Fibroblast of lung (primary cell): ENCODE results near the gene DKKL1. TPM values are rescaled to one million over a fixed set of nuclear protein-coding genes. Genes with fewer than 3 reads are reported as not detected.
"Not testable (repeated sequence)": the region's sequence is repeated elsewhere in the genome, so short reads cannot be mapped to it uniquely, and the experiment has no call there.

ENCODE experiments used
- DNase-seq, 2 donors: peaks; one replicate each; pipeline versions ENCODE4 v3.0.0 to v3.0.0-alpha.2; 2010; ENCODE audit warnings: low read depth in 2 of 2
- H2AFZ ChIP-seq: 2 replicates; pipeline ENCODE4 v1.5.1; 2012; ENCODE audit warnings: low read length, control low read depth, inconsistent platforms
- H3K27ac ChIP-seq: 2 replicates; pipeline ENCODE4 v1.5.1; 2011; ENCODE audit warnings: low read length, control low read depth; ENCODE audit not compliant: insufficient read depth
- H3K27me3 ChIP-seq: 2 replicates; pipeline ENCODE4 v1.5.1; 2011; ENCODE audit warnings: mild to moderate bottlenecking, low read length; ENCODE audit not compliant: control insufficient read depth, insufficient read depth
- H3K36me3 ChIP-seq: 2 replicates; pipeline ENCODE4 v1.5.1; 2011; ENCODE audit warnings: low read length; ENCODE audit not compliant: control insufficient read depth, insufficient read depth
- H3K4me1 ChIP-seq: 2 replicates; pipeline ENCODE4 v1.5.1; 2011; ENCODE audit warnings: low read length; ENCODE audit not compliant: control insufficient read depth, insufficient read depth; ENCODE audit errors: extremely low read depth
- H3K4me2 ChIP-seq: 2 replicates; pipeline ENCODE4 v1.5.1; 2011; ENCODE audit warnings: low read length, control low read depth; ENCODE audit not compliant: insufficient read depth; ENCODE audit errors: extremely low read depth
- H3K4me3 ChIP-seq, 4 experiments: fragments of 200-600 bp in 1 of 4; sonication (generic) in 1 of 4; replicated peaks in 1 of 4; 2 replicates each; pipeline ENCODE4 v1.5.1; 2011 to 2016; ENCODE audit warnings: low read length in 4 of 4, low read depth in 3 of 4, mild to moderate bottlenecking in 3 of 4, control low read depth in 2 of 4, inconsistent platforms in 1 of 4, mixed read lengths in 1 of 4; ENCODE audit not compliant: insufficient read depth in 1 of 4; ENCODE audit errors: control extremely low read depth in 1 of 4
- H3K79me2 ChIP-seq: 2 replicates; pipeline ENCODE4 v1.5.1; 2012; ENCODE audit warnings: mild to moderate bottlenecking, low read length, inconsistent platforms; ENCODE audit not compliant: control insufficient read depth, insufficient read depth
- H3K9ac ChIP-seq: 2 replicates; pipeline ENCODE4 v1.5.1; 2011; ENCODE audit warnings: mild to moderate bottlenecking, low read length, control low read depth; ENCODE audit not compliant: insufficient read depth
- H3K9me3 ChIP-seq: 2 replicates; pipeline ENCODE4 v1.5.1; 2012; ENCODE audit warnings: low read depth, low read length; ENCODE audit not compliant: control insufficient read depth, insufficient read depth
- H4K20me1 ChIP-seq: 2 replicates; pipeline ENCODE4 v1.5.1; 2011; ENCODE audit warnings: low read length; ENCODE audit not compliant: control insufficient read depth, insufficient read depth; ENCODE audit errors: extremely low read depth
- EZH2 ChIP-seq: IDR thresholded peaks from 2 replicates; pipeline ENCODE4 v1.5.1; 2012; ENCODE audit warnings: low read length, control low read depth, mild to moderate bottlenecking; ENCODE audit errors: missing control alignments
- polyA plus RNA-seq, 2 donors: library from polyadenylated mRNA; depleted of rRNA in 1 of 2; stranded (reverse) in 1 of 2; unstranded in 1 of 2; fragments of >200 nt; gene quantifications; 2 replicates each; pipeline ENCODE4 v1.2.1, GENCODE V29; 2011 to 2012; ENCODE audit warnings: missing spikeins in 1 of 2
- total RNA-seq: library from RNA; depleted of rRNA; stranded (reverse); fragments of >200 nt; gene quantifications from 2 replicates; pipeline ENCODE4 v1.2.1, GENCODE V29; 2014
- TF ChIP-seq, protein P1 (sequence below), 2 donors: IDR thresholded peaks in 1 of 2; conservative IDR thresholded peaks in 1 of 2; 1 replicate in 1 of 2; 2 replicates in 1 of 2; pipeline ENCODE4 v1.5.1; 2011 to 2012; ENCODE audit warnings: low read length in 2 of 2, control low read depth in 1 of 2, inconsistent platforms in 1 of 2, low read depth in 1 of 2, mild to moderate bottlenecking in 1 of 2

DKKL1 gene
- total and polyA plus RNA-seq, 2 donors (not counting 1 experiment from before 2014, with no cell fraction given) = 0.19 TPM; not detected in 1

DNA sequence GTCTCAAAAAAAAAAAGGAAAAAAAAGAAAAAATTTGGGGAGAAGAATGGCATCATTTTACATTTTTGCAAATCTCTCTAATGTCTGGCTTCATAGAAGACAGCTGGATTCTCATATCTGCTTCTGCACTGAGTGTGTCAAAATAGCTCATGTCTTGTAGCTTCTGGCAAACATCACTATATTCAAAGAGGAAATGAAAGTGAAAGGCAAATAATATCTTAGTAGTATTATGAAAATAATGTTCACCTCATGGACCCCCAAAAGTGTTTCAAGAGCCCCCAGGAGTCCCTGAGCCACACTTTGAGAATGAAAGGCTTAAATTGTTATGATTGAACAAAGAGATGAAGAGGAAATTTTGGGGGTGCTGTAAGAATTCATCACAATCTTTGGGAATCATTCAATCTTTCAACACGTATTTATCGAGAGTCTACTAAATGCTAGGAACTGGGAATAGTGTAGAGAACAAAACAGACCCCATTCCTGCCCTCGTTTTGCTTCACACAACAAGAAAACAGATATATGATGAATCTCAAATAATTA, 37.4 kb upstream of the DKKL1 start:
- Histone ChIP-seq H3K9me3 (no peaks in the 10 kb centered on the region), H3K27ac (no peak overlapping the region), H3K4me1 (no peaks in the 10 kb centered on the region), H2AFZ (no peak overlapping the region), H3K4me2 (no peak overlapping the region), H4K20me1 (no peaks in the 10 kb centered on the region), H3K79me2 (no peaks in the 10 kb centered on the region), H3K9ac (no peak overlapping the region), H3K36me3 (no peaks in the 10 kb centered on the region), H3K27me3 (no peaks in the 10 kb centered on the region), H3K4me3 (no peak overlapping the region)
- TF ChIP-seq, protein P1, sequence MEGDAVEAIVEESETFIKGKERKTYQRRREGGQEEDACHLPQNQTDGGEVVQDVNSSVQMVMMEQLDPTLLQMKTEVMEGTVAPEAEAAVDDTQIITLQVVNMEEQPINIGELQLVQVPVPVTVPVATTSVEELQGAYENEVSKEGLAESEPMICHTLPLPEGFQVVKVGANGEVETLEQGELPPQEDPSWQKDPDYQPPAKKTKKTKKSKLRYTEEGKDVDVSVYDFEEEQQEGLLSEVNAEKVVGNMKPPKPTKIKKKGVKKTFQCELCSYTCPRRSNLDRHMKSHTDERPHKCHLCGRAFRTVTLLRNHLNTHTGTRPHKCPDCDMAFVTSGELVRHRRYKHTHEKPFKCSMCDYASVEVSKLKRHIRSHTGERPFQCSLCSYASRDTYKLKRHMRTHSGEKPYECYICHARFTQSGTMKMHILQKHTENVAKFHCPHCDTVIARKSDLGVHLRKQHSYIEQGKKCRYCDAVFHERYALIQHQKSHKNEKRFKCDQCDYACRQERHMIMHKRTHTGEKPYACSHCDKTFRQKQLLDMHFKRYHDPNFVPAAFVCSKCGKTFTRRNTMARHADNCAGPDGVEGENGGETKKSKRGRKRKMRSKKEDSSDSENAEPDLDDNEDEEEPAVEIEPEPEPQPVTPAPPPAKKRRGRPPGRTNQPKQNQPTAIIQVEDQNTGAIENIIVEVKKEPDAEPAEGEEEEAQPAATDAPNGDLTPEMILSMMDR (conservative IDR thresholded peaks at IDR 0.05 in 1 of 2, IDR thresholded peaks at IDR 0.05 in 1 of 2; ENCODE audit: low read depth in 1 of 2, low read length in 2 of 2) = no peak
- TF ChIP-seq EZH2 = no peak
- no peak for DNase-seq

DNA sequence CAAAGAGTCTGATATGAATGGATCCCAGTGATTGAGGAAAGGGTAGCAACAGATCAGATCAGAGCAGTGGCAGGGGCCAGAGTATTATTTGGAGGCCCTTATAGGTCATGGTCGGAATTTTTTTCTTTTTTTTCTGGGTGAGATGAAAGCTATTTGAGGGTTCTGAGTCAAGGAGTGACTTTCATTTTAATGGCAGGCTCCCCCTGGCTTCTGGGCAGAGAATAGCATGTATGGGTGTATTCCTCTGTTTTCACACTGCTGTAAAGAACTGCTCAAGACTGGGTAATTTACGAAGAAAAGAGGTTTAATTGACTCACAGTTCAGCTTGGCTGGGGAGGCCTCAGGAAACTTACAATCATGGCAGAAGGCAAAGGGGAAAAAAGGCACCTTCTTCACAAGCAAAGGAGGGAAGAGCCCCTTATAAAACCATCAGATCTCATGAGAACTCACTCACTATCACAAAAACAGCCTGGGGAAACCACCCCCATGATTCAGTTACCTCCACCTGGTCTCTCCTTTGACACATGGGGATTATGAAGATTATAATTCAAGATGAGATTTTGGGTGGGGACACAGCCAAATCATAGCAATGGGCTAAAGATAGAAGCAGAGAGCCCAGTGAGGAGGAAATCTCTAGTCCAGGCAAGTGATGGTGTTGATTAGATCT, 35.7 kb upstream of the DKKL1 start:
- H3K4me1 ChIP-seq = no peaks in the 10 kb centered on the region
- no peak overlapping the region for H3K4me2 ChIP-seq
- no peaks in the 10 kb centered on the region for H3K9me3 ChIP-seq
- H3K9ac ChIP-seq = no peak overlapping the region
- H3K4me3 ChIP-seq = no peak overlapping the region
- H3K27ac ChIP-seq = no peak overlapping the region
- no peaks in the 10 kb centered on the region for H3K36me3 ChIP-seq
- peak; percentile 10 to 20 for DNase-seq
- no peaks in the 10 kb centered on the region for H3K79me2 ChIP-seq
- H3K27me3 ChIP-seq = no peaks in the 10 kb centered on the region
- H2AFZ ChIP-seq = no peak overlapping the region
- TF ChIP-seq, protein P1 (conservative IDR thresholded peaks at IDR 0.05 in 1 of 2, IDR thresholded peaks at IDR 0.05 in 1 of 2; ENCODE audit: low read depth in 1 of 2, low read length in 2 of 2) = peak; percentile 52 to 69
- no peak for TF ChIP-seq EZH2
- H4K20me1 ChIP-seq = no peaks in the 10 kb centered on the region

DNA sequence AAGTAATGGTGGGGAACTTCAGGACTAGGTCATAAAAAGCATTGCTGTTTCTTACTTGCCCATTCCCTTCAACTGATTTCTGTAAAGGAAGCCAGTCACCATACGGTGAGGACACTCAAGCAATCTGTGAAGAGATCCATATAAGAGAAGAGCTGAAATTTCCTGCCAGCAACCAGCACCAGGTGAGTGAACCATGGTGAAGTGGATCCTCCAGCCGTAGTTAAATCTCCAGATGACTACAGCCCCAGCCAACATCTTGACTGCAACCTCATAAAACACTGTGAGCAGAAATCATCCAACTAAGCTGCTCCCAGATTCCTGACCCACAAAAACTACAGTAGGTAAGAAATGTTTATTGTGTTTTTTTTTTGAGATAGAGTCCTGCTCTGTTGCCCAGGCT, 34.9 kb upstream of the DKKL1 start:
- Histone ChIP-seq H3K4me3 (no peak overlapping the region), H3K36me3 (no peaks in the 10 kb centered on the region), H3K9me3 (no peaks in the 10 kb centered on the region), H3K27ac (no peak overlapping the region), H3K4me2 (no peak overlapping the region), H3K4me1 (no peaks in the 10 kb centered on the region), H3K9ac (no peak overlapping the region), H3K27me3 (no peaks in the 10 kb centered on the region), H2AFZ (no peak overlapping the region), H3K79me2 (no peaks in the 10 kb centered on the region), H4K20me1 (no peaks in the 10 kb centered on the region)
- DNase-seq = no peak
- TF ChIP-seq, protein P1 (conservative IDR thresholded peaks at IDR 0.05 in 1 of 2, IDR thresholded peaks at IDR 0.05 in 1 of 2; ENCODE audit: low read depth in 1 of 2, low read length in 2 of 2) = no peak

DNA sequence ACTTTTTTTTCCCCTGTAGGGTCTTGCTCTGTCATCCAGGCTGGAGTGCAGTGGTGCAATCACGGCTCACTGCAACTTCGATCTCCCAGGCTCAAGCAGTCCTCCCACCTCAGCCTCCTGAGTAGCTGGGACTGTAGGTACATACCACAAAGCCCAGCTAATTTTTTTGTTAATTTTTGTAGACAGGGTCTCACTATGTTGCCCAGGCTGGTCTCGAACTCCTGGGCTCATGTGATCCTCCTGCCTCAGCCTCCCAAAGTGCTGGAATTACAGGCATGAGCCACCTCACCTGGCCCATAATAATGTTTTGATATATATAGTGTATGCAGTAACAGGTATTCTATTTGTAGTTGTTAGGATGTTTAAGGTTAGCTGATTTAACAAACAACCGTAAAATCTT, 32.5 kb upstream of the DKKL1 start:
- not testable (repeated sequence) for H3K4me3 ChIP-seq, H2AFZ ChIP-seq

More for the DNA sequence above, 32.5 kb upstream of the DKKL1 start:
- H3K36me3 ChIP-seq, H4K20me1 ChIP-seq, H3K79me2 ChIP-seq, H3K27me3 ChIP-seq, H3K4me1 ChIP-seq, H3K9ac ChIP-seq, H3K27ac ChIP-seq, H3K4me2 ChIP-seq, H3K9me3 ChIP-seq, DNase-seq: not testable (repeated sequence)
